NCI-H2227 (cell line): Measurements from ENCODE around the gene SNTG2.

Experiments
- DNase-seq: peaks from one replicate; lab custom pipeline; 2025; ENCODE audit not compliant: unreplicated experiment; lab: John Stamatoyannopoulos, UW

Gene SNTG2

GRCh38 chr2:1169291-1169949 lies 218.8 kb downstream of the SNTG2 start:
- DNase-seq = no peak

- no peak for DNase-seq
Measured at GRCh38 chr2:1170241-1170640, 219.6 kb downstream of the SNTG2 start.

DNA sequence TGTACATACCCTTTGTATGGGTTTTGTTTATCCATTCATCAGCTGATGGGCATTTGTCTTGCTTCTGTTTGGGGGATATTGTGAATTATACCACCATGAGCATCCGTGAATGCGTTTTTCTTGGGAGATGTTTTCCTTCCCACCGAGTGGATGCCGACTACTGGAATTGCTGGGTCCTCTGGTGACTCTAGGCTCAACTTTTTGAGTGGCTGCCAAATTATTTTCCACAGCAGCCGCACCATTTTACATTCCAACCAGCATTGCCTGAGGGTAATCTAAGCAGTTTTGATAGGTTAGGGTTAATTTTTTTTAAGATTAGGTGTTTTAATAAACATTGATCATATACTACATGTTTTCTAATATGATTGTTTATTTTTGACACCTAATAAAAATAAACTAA lies 220.1 kb downstream of the SNTG2 start:
- no peak for DNase-seq

DNA sequence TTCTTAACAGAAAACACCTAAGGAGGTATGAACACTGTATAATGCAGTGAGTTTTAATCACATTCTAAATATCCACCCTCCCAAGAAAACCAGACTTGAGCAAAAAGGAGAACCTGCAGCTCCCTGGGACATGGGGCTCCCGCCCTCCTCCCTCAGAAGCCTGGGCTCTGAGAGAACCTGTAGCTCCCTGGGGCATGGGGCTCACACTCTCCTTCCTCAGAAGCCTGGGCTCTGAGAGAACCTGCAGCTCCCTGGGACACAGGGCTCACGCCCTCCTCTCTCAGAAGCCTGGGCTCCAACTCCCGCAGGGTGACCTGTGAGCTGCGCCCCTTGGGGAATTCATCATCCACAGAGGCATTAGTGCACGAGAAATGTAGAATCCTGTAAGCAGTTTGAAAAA lies 222.9 kb downstream of the SNTG2 start:
- no peak for DNase-seq

GRCh38 chr2:1181893-1182292 lies 231.2 kb downstream of the SNTG2 start:
- no peak for DNase-seq

DNA sequence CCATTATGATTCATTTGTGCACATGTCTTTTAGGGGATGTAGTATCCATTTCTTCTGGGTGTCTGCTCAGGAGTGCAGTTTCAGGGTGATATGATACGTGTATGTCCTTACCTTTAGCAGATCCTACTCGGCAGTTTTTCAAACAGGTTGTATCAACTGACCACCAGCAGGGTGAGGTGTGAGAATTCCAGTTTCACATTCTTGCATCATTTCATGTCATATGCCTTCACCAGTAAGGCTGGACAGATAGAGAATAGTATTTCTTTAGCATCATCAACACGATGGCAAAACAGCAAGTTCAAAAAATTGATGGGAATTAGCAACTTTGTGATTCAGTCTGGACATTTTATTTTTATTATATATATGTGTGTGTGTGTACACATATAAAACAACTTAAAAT lies 232.7 kb downstream of the SNTG2 start:
- no peak for DNase-seq

DNA sequence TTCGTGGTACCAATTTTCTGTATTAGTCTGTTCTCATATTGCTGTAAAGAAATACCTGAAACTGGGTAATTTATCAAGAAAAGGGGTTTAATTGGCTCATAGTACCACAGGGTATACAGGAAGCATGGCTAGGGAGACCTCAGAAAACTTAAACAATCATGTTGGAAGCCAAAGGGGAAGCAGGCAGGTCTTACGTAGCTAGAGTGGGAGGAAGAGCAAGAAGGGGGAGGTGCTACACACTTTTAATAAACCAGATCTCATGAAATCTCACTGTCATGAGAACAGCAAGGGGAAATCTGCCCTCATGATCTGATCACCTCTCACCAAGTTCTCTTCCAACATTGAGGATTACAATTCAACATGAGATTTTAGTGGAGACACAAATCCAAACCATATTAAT lies 235.8 kb downstream of the SNTG2 start:
- no peak for DNase-seq

DNA sequence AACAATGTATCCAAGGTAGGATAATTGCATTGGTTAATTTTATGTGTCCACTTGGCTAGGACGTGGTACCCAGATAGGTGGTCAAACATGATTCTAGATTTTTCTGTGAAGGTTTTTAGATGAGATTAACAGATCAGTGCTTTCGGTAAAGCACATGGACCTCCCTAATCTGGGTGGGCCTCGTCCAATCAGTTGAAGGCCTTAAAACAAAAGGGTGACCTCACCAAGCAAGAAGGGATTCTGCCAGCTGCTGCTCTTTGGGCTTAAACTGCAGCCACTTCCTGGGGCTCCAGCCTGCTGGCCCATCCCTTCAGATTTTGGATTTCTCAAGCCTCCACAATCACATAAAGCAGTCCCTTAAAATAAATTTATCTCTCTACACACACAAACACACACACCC lies 236.5 kb downstream of the SNTG2 start:
- no peak for DNase-seq

GRCh38 chr2:1192121-1192520 lies 241.5 kb downstream of the SNTG2 start:
- no peak for DNase-seq

GRCh38 chr2:1193801-1194200 lies 243.2 kb downstream of the SNTG2 start:
- no peak for DNase-seq

GRCh38 chr2:1203772-1204171 lies 253.1 kb downstream of the SNTG2 start:
- no peak for DNase-seq

DNA sequence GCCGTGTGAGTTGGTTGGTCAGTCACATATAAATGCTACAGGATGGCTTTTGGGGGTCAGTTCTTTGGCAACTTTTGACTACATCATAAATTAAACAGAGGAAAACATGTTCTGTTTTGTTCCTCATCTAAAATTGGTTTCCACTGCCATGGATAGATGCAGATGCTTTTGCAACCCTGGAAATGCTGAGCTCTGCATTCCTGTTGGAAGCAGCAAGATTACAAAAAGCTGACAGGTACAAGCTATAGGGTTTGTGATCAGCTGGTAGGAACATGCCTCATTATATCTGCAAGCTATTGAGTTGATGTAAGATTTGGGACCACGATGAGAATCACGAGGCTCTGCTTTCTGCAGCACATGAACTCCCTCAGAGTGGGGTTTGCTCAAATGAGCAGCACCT lies 255.2 kb downstream of the SNTG2 start:
- DNase-seq = no peak

DNA sequence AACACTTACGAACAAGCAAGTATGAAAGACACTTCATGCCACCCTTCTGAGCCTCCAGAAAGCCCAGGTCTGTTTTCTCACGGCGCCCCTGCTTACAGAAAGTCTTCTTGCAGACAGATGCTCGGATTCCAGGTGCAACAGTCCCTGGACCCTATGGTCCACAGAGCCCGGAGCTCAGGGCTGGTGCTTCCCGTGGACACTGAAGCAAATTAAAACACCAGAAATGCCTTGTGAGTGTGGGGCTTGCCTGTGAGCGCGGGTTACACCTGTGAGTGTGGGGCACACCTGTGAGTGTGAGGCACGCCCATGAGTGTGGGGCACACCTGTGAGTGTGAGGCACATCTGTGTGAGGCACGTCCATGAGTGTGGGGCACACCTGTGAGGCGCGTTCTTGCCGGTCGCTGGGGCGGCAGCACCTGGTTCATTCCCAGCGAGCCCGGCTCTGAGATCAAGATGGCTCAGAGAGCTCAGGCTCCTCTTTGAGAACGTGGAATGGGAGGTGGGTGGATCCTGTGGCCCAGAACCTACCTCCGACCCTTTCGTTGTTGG lies 257.4 kb downstream of the SNTG2 start:
- no peak for DNase-seq

GRCh38 chr2:1208522-1208921 lies 257.9 kb downstream of the SNTG2 start:
- DNase-seq = no peak

GRCh38 chr2:1209246-1209645 lies 258.6 kb downstream of the SNTG2 start:
- DNase-seq = no peak

GRCh38 chr2:1209761-1210160 lies 259.1 kb downstream of the SNTG2 start:
- no peak for DNase-seq

GRCh38 chr2:1210352-1210751 lies 259.7 kb downstream of the SNTG2 start:
- no peak for DNase-seq

GRCh38 chr2:1219901-1220573 lies 269.4 kb downstream of the SNTG2 start:
- no peak for DNase-seq

DNA sequence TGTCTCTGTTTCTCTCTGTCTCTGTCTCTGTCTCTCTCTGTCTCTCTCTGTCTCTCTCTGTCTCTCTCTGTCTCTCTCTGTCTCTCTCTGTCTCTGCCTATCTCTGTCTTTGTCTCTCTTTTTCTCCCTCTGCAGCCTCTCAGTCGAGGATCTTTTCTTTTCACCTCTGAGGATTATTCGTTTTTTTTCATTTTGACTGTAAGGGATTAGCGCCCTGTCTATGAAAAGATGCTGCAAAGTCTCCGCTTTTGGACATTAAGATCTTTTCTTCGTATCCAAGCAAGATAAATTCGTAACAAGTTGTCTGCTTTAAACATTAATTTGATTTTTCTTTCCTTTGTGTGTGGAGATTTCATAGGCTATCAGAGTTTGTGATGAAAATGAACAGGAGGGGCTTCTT lies 271.4 kb downstream of the SNTG2 start:
- no peak for DNase-seq

DNA sequence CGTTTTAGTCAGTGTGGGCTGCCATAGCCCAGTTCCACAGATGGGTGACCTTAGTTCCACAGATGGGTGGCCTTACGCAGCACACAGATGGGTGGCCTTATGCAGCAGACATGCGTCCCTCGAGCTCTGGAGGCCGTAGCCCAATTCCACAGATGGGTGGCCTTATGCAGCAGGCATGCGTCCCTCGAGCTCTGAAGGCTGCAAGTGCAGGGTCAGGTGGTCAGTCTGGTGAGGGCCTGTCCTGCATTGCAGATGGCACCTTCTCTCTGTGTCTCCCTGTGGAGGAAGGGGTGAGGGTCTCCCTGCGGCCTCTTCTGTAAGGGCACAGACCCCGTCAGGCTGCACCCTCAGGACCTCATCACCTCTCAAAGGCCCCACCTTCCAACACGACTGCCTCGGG lies 273.1 kb downstream of the SNTG2 start:
- DNase-seq = no peak

- no peak for DNase-seq
Measured at GRCh38 chr2:1224901-1225300, 274.3 kb downstream of the SNTG2 start.

- no peak for DNase-seq
Measured at GRCh38 chr2:1226766-1227165, 276.1 kb downstream of the SNTG2 start.
